HEK293 (cell line): Measurements from ENCODE around the gene FBH1.

ENCODE experiments used
- CTCF ChIA-PET: fragments of 350-600 bp; formaldehyde crosslinking; extraction: SDS; loops from one replicate; lab custom pipeline; 2021; ENCODE audit warnings: antibody characterized with exemption; lab: Yijun Ruan, JAX
- POLR2A ChIA-PET: fragments of 300-600 bp; formaldehyde crosslinking; extraction: SDS; loops from one replicate; lab custom pipeline; 2020; ENCODE audit warnings: antibody characterized with exemption, inconsistent platforms; lab: Yijun Ruan, JAX
- H3K27ac ChIP-seq: fragments of 200-500 bp; sonication (Bioruptor generic); 2 replicates; pipeline ENCODE4 v1.5.1; 2014; ENCODE audit warnings: low read depth, low read length, control low read depth, inconsistent platforms; ENCODE audit errors: extremely low read depth
- H3K36me3 ChIP-seq, 2 experiments: fragments of 200-500 bp in 1 of 2; sonication (Bioruptor generic) in 1 of 2; 1 replicate in 1 of 2; 2 replicates in 1 of 2; pipeline ENCODE4 v1.5.1; 2014 to 2017; ENCODE audit warnings: inconsistent platforms in 2 of 2, low read length in 2 of 2; ENCODE audit not compliant: control insufficient read depth in 2 of 2, insufficient read depth in 1 of 2
- H3K4me1 ChIP-seq: fragments of 200-500 bp; sonication (Bioruptor generic); 2 replicates; pipeline ENCODE4 v1.5.1; 2014; ENCODE audit warnings: mild to moderate bottlenecking, low read length, inconsistent platforms; ENCODE audit not compliant: control insufficient read depth, insufficient read depth
- H3K4me3 ChIP-seq: 2 replicates; pipeline ENCODE4 v1.5.1; 2011; ENCODE audit warnings: low read depth, mild to moderate bottlenecking, control low read depth, low read length, moderate library complexity
- H3K9me3 ChIP-seq: fragments of 200-500 bp; sonication (Bioruptor generic); 2 replicates; pipeline ENCODE4 v1.5.1; 2014; ENCODE audit warnings: low read depth, low read length, inconsistent platforms; ENCODE audit not compliant: control insufficient read depth, insufficient read depth
- AEBP2 ChIP-seq: fragments of 450-650 bp; formaldehyde crosslinking; IDR thresholded peaks from 2 replicates; pipeline ENCODE4 v1.5.1; 2016; ENCODE audit warnings: missing biosample characterization, missing genetic modification characterization, borderline replicate concordance
- GLI4 ChIP-seq: fragments of 450-650 bp; formaldehyde crosslinking; IDR thresholded peaks from 2 replicates; pipeline ENCODE4 v1.5.1; 2016; ENCODE audit warnings: missing biosample characterization, missing genetic modification characterization
- HIC1 ChIP-seq: fragments of 450-650 bp; formaldehyde crosslinking; IDR thresholded peaks from 2 replicates; pipeline ENCODE4 v1.5.1; 2016; ENCODE audit warnings: missing biosample characterization, missing genetic modification characterization
- INSM2 ChIP-seq: fragments of 450-650 bp; formaldehyde crosslinking; IDR thresholded peaks from 2 replicates; pipeline ENCODE4 v1.5.1; 2016; ENCODE audit warnings: missing biosample characterization, missing genetic modification characterization
- PATZ1 ChIP-seq: fragments of 450-650 bp; formaldehyde crosslinking; IDR thresholded peaks from 2 replicates; pipeline ENCODE4 v1.5.1; 2016; ENCODE audit warnings: missing biosample characterization, missing genetic modification characterization
- PRDM4 ChIP-seq: fragments of 450-650 bp; formaldehyde crosslinking; IDR thresholded peaks from 2 replicates; pipeline ENCODE4 v1.5.1; 2017; ENCODE audit warnings: missing biosample characterization, missing genetic modification characterization
- SETDB1 ChIP-seq: IDR thresholded peaks from one replicate; pipeline ENCODE4 v1.6.1; 2017; ENCODE audit warnings: mild to moderate bottlenecking, low read length, moderate library complexity, mixed read lengths; ENCODE audit not compliant: insufficient read length
- ZNF133 ChIP-seq: fragments of 450-650 bp; formaldehyde crosslinking; IDR thresholded peaks from 2 replicates; pipeline ENCODE4 v1.5.1; 2016; ENCODE audit warnings: missing biosample characterization, missing genetic modification characterization
- ZNF140 ChIP-seq: fragments of 450-650 bp; formaldehyde crosslinking; IDR thresholded peaks from 2 replicates; pipeline ENCODE4 v1.5.1; 2016; ENCODE audit warnings: missing biosample characterization, missing genetic modification characterization
- ZNF169 ChIP-seq: fragments of 450-650 bp; formaldehyde crosslinking; IDR thresholded peaks from 2 replicates; pipeline ENCODE4 v1.5.1; 2016; ENCODE audit warnings: missing biosample characterization, missing genetic modification characterization
- ZNF184 ChIP-seq: fragments of 450-650 bp; IDR thresholded peaks from 2 replicates; pipeline ENCODE4 v1.5.1; 2018; ENCODE audit warnings: missing biosample characterization, mild to moderate bottlenecking, missing genetic modification characterization
- ZNF223 ChIP-seq: fragments of 450-650 bp; formaldehyde crosslinking; IDR thresholded peaks from 2 replicates; pipeline ENCODE4 v1.5.1; 2016; ENCODE audit warnings: missing biosample characterization, missing genetic modification characterization
- ZNF266 ChIP-seq: fragments of 450-650 bp; formaldehyde crosslinking; IDR thresholded peaks from 2 replicates; pipeline ENCODE4 v1.5.1; 2016; ENCODE audit warnings: missing biosample characterization, missing genetic modification characterization, low read depth
- ZNF311 ChIP-seq: fragments of 450-650 bp; formaldehyde crosslinking; IDR thresholded peaks from 2 replicates; pipeline ENCODE4 v1.5.1; 2017; ENCODE audit warnings: missing biosample characterization, missing genetic modification characterization, borderline replicate concordance
- ZNF350 ChIP-seq: fragments of 450-650 bp; formaldehyde crosslinking; IDR thresholded peaks from 2 replicates; pipeline ENCODE4 v1.5.0; 2017; ENCODE audit warnings: missing biosample characterization, mild to moderate bottlenecking, missing genetic modification characterization
- ZNF354C ChIP-seq: fragments of 450-650 bp; formaldehyde crosslinking; IDR thresholded peaks from 2 replicates; pipeline ENCODE4 v1.5.1; 2016; ENCODE audit warnings: missing biosample characterization, missing genetic modification characterization, low read depth, borderline replicate concordance
- ZNF501 ChIP-seq: fragments of 450-650 bp; formaldehyde crosslinking; IDR thresholded peaks from 2 replicates; pipeline ENCODE4 v1.5.1; 2016; ENCODE audit warnings: missing biosample characterization, missing genetic modification characterization
- ZNF521 ChIP-seq: fragments of 450-650 bp; formaldehyde crosslinking; IDR thresholded peaks from 2 replicates; pipeline ENCODE4 v1.5.1; 2017; ENCODE audit warnings: missing biosample characterization, mild to moderate bottlenecking, missing genetic modification characterization
- ZNF544 ChIP-seq: fragments of 450-650 bp; formaldehyde crosslinking; IDR thresholded peaks from 2 replicates; pipeline ENCODE4 v1.5.0; 2017; ENCODE audit warnings: missing biosample characterization, missing genetic modification characterization
- ZNF549 ChIP-seq: fragments of 450-650 bp; IDR thresholded peaks from 2 replicates; pipeline ENCODE4 v1.5.1; 2018; ENCODE audit warnings: missing biosample characterization, missing genetic modification characterization, mild to moderate bottlenecking, inconsistent platforms, moderate library complexity
- ZNF558 ChIP-seq: fragments of 450-650 bp; formaldehyde crosslinking; IDR thresholded peaks from 2 replicates; pipeline ENCODE4 v1.5.1; 2016; ENCODE audit warnings: missing biosample characterization, missing genetic modification characterization
- ZNF677 ChIP-seq: fragments of 450-650 bp; IDR thresholded peaks from 2 replicates; pipeline ENCODE4 v1.5.0; 2018; ENCODE audit warnings: missing biosample characterization, mild to moderate bottlenecking, missing genetic modification characterization, moderate library complexity
- ZNF791 ChIP-seq: fragments of 450-650 bp; formaldehyde crosslinking; IDR thresholded peaks from 2 replicates; pipeline ENCODE4 v1.5.1; 2016; ENCODE audit warnings: missing biosample characterization, missing genetic modification characterization
- ZSCAN30 ChIP-seq: fragments of 450-650 bp; IDR thresholded peaks from 2 replicates; pipeline ENCODE4 v1.5.1; 2018; ENCODE audit warnings: missing biosample characterization, mild to moderate bottlenecking, missing genetic modification characterization, moderate library complexity

Gene FBH1

GRCh38 chr10:5910323-5911100 is 20.5 kb downstream of the FBH1 start:
- CTCF ChIA-PET = no interaction called here
- Histone ChIP-seq H3K27ac (no peak overlapping the region), H3K9me3 (no peaks in the 10 kb centered on the region), H3K4me3 (no peak overlapping the region), H3K4me1 (no peaks in the 10 kb centered on the region), H3K36me3 (peaks cover 49 to 83% of the 10 kb centered on the region in 2 experiments)
- TF ChIP-seq ZNF677 (tag by site-specific recombination) (no peak), ZNF354C (no peak), ZNF350 (tag by site-specific recombination) (no peak), ZNF311 (tag by site-specific recombination) (no peak), ZNF133 (tag by site-specific recombination) (no peak), PATZ1 (tag by site-specific recombination) (no peak), ZNF184 (tag by site-specific recombination) (no peak), ZNF544 (tag by site-specific recombination) (no peak), ZNF140 (tag by site-specific recombination) (no peak), PRDM4 (tag by site-specific recombination) (no peak), HIC1 (no peak), ZSCAN30 (no peak), ZNF169 (tag by site-specific recombination) (no peak), ZNF501 (tag by site-specific recombination) (no peak), SETDB1 (no peak), ZNF521 (tag by site-specific recombination) (no peak), ZNF266 (tag by site-specific recombination) (no peak), GLI4 (tag by site-specific recombination) (no peak), ZNF549 (tag by site-specific recombination) (no peak), ZNF558 (tag by site-specific recombination) (no peak)
- POLR2A ChIA-PET = no interaction called here

- CTCF ChIA-PET = no interaction called here
- POLR2A ChIA-PET = no interaction called here
- H3K27ac ChIP-seq = no peak overlapping the region
- no peaks in the 10 kb centered on the region for H3K9me3 ChIP-seq
- no peaks in the 10 kb centered on the region for H3K4me1 ChIP-seq
- peaks cover 52 to 83% of the 10 kb centered on the region in 2 experiments for H3K36me3 ChIP-seq
- no peak overlapping the region for H3K4me3 ChIP-seq
- TF ChIP-seq ZNF791 (tag by site-specific recombination) (no peak), ZNF223 (no peak), INSM2 (no peak), PATZ1 (tag by site-specific recombination) (no peak), AEBP2 (tag by site-specific recombination) (no peak)
Observed at GRCh38 chr10:5911670-5912069, 21.6 kb downstream of the FBH1 start.
